HepG2 (cell line): Measurements from ENCODE around the gene NOC4L. TPM values are rescaled to one million over a fixed set of nuclear protein-coding genes. Genes with fewer than 3 reads are reported as not detected.

ENCODE experiments used
- ATAC-seq: fragments of 200-7000 bp; cut with Tn5 transposase; 3 replicates; pipeline ENCODE4 v1.9.1; 2020; ENCODE audit warnings: mild to moderate bottlenecking, moderate library complexity
- BruUV-seq: library from RNA; stranded (reverse); fragments of 400-500 nt; replicated peaks from 2 replicates; lab custom pipeline; 2021; lab: Mats Ljungman, UMichigan
- CTCF ChIA-PET: fragments of 300-600 bp; formaldehyde crosslinking; extraction: SDS; loops from one replicate; lab custom pipeline; 2021; ENCODE audit warnings: low total read pairs, inconsistent platforms, low intra/inter-chr PET ratio; lab: Yijun Ruan, JAX
- POLR2A ChIA-PET: fragments of 350-600 bp; sonication (Branson Sonifier 250); formaldehyde crosslinking; loops from one replicate; lab custom pipeline; 2020; ENCODE audit warnings: antibody characterized with exemption, inconsistent platforms; lab: Yijun Ruan, JAX
- DNase-seq: peaks from one replicate; pipeline ENCODE4 v3.0.0-alpha.2; 2015; ENCODE audit warnings: low spot score
- FAIRE-seq: peaks from 3 replicates; lab custom pipeline; 2011; peaks lifted over from hg19 to GRCh38; lab: Jason Lieb, UNC
- H2AFZ ChIP-seq: one replicate; pipeline ENCODE4 v1.6.1; 2011; ENCODE audit warnings: low read length, inconsistent platforms
- H3K27ac ChIP-seq: fragments of 300-600 bp; 3 replicates; pipeline ENCODE4 v1.8.0; 2011; ENCODE audit warnings: mixed run types, mild to moderate bottlenecking, mixed read lengths, low read length, inconsistent platforms; ENCODE audit not compliant: insufficient read depth; ENCODE audit errors: extremely low read length
- H3K27me3 ChIP-seq, 2 experiments: fragments of 200-600 bp in 1 of 2; 2 replicates in 1 of 2; 3 replicates in 1 of 2; pipeline versions ENCODE4 v1.6.0 to v1.8.0; 2011; ENCODE audit warnings: low read length in 2 of 2, mild to moderate bottlenecking in 2 of 2, moderate library complexity in 2 of 2, inconsistent platforms in 1 of 2; ENCODE audit not compliant: insufficient read depth in 2 of 2, control insufficient read depth in 1 of 2
- H3K36me3 ChIP-seq, 2 experiments: fragments of 200-600 bp in 1 of 2; replicated peaks in 1 of 2; 2 replicates in 1 of 2; 3 replicates in 1 of 2; pipeline versions ENCODE4 v1.5.1 to v1.8.0; 2011; ENCODE audit warnings: low read length in 2 of 2, inconsistent platforms in 1 of 2; ENCODE audit not compliant: insufficient read depth in 2 of 2, control insufficient read depth in 1 of 2
- H3K4me1 ChIP-seq: 2 replicates; pipeline ENCODE4 v1.5.1; 2012; ENCODE audit warnings: low read length, inconsistent platforms; ENCODE audit not compliant: insufficient read depth
- H3K4me2 ChIP-seq: 2 replicates; pipeline ENCODE4 v1.6.0; 2011; ENCODE audit warnings: low read depth, low read length, inconsistent platforms
- H3K4me3 ChIP-seq, 3 experiments: fragments of 200-600 bp in 1 of 3; sonication (generic), shearing (Covaris generic) in 1 of 3; replicated peaks in 1 of 3; 2 replicates each; pipeline ENCODE4 v1.5.1; 2011 to 2016; ENCODE audit warnings: low read length in 3 of 3, inconsistent platforms in 2 of 3, low read depth in 2 of 3, mild to moderate bottlenecking in 2 of 3, control low read depth in 1 of 3, mixed read lengths in 1 of 3; ENCODE audit not compliant: insufficient read depth in 1 of 3
- H3K79me2 ChIP-seq: one replicate; pipeline ENCODE4 v1.6.1; 2011; ENCODE audit warnings: low read length, inconsistent platforms; ENCODE audit not compliant: insufficient read depth
- H3K9ac ChIP-seq: 2 replicates; pipeline ENCODE4 v1.6.0; 2011; ENCODE audit warnings: mild to moderate bottlenecking, low read depth, low read length, inconsistent platforms; ENCODE audit not compliant: insufficient read depth
- H3K9me3 ChIP-seq: 2 replicates; pipeline ENCODE4 v1.5.1; 2012; ENCODE audit warnings: mild to moderate bottlenecking, low read length
- H4K20me1 ChIP-seq: 2 replicates; pipeline ENCODE4 v1.6.0; 2011; ENCODE audit warnings: inconsistent platforms, mild to moderate bottlenecking, low read length, moderate library complexity; ENCODE audit not compliant: insufficient read depth
- EEA1 ChIP-seq: sonication (generic); formaldehyde crosslinking; IDR thresholded peaks from 2 replicates; pipeline ENCODE4 v1.5.1; 2020; ENCODE audit warnings: mild to moderate bottlenecking, missing genetic modification reagents, borderline replicate concordance
- FIP1L1 ChIP-seq: fragments of 200-400 bp; formaldehyde crosslinking; IDR thresholded peaks from 2 replicates; pipeline ENCODE4 v1.6.1; 2018; ENCODE audit warnings: low read depth, mild to moderate bottlenecking, low read length, moderate library complexity, borderline replicate concordance; ENCODE audit not compliant: insufficient read depth
- GATAD1 ChIP-seq: IDR thresholded peaks from 2 replicates; pipeline ENCODE4 v1.6.1; 2016; ENCODE audit warnings: missing genetic modification reagents, missing compliant biosample characterization
- HES4 ChIP-seq: sonication (generic); formaldehyde crosslinking; IDR thresholded peaks from 2 replicates; pipeline ENCODE4 v1.9.0; 2021; ENCODE audit warnings: mild to moderate bottlenecking, missing genetic modification reagents, borderline replicate concordance
- PTBP1 ChIP-seq: fragments of 200-400 bp; formaldehyde crosslinking; IDR thresholded peaks from 2 replicates; pipeline ENCODE4 v1.6.1; 2018; ENCODE audit warnings: low read length, low read depth; ENCODE audit not compliant: poor library complexity, severe bottlenecking
- SRSF4 ChIP-seq: fragments of 200-400 bp; formaldehyde crosslinking; IDR thresholded peaks from one replicate; pipeline ENCODE4 v1.6.1; 2018; ENCODE audit warnings: mild to moderate bottlenecking, low read depth, low read length, moderate library complexity; ENCODE audit not compliant: poor library complexity, severe bottlenecking
- TERF1 ChIP-seq: sonication (generic); formaldehyde crosslinking; IDR thresholded peaks from 2 replicates; pipeline ENCODE4 v1.8.0; 2022; ENCODE audit warnings: mild to moderate bottlenecking, missing genetic modification reagents, moderate library complexity
- TMF1 ChIP-seq: sonication (generic); formaldehyde crosslinking; IDR thresholded peaks from 2 replicates; pipeline ENCODE4 v1.8.1; 2022; ENCODE audit warnings: low read depth, missing genetic modification reagents
- ZNF160 ChIP-seq: sonication (generic); formaldehyde crosslinking; IDR thresholded peaks from 2 replicates; pipeline ENCODE4 v1.8.0; 2022; ENCODE audit warnings: mild to moderate bottlenecking, inconsistent platforms, missing genetic modification reagents
- ZNF280B ChIP-seq: sonication (generic); formaldehyde crosslinking; IDR thresholded peaks from 2 replicates; pipeline ENCODE4 v1.5.0; 2020; ENCODE audit warnings: missing genetic modification reagents, mild to moderate bottlenecking, borderline replicate concordance
- ZNF430 ChIP-seq: sonication (generic); formaldehyde crosslinking; IDR thresholded peaks from 2 replicates; pipeline ENCODE4 v1.9.0; 2021; ENCODE audit warnings: mild to moderate bottlenecking, missing genetic modification reagents
- ZNF572 ChIP-seq: sonication (generic); formaldehyde crosslinking; IDR thresholded peaks from 2 replicates; pipeline ENCODE4 v1.5.1; 2020; ENCODE audit warnings: mild to moderate bottlenecking, missing genetic modification reagents
- ZNF609 ChIP-seq: sonication (generic); formaldehyde crosslinking; IDR thresholded peaks from 2 replicates; pipeline ENCODE4 v1.4.0; 2020; ENCODE audit warnings: mild to moderate bottlenecking, missing genetic modification reagents, borderline replicate concordance
- ZNF766 ChIP-seq: sonication (generic); formaldehyde crosslinking; IDR thresholded peaks from 2 replicates; pipeline ENCODE4 v1.5.0; 2020; ENCODE audit warnings: missing genetic modification reagents, borderline replicate concordance
- ZSCAN21 ChIP-seq: sonication (generic); formaldehyde crosslinking; IDR thresholded peaks from 2 replicates; pipeline ENCODE4 v1.8.0; 2022; ENCODE audit warnings: mild to moderate bottlenecking, missing genetic modification reagents, moderate library complexity, borderline replicate concordance
- ZZZ3 ChIP-seq: sonication (generic); formaldehyde crosslinking; IDR thresholded peaks from 2 replicates; pipeline ENCODE4 v1.4.0; 2020; ENCODE audit warnings: missing genetic modification reagents, mild to moderate bottlenecking, borderline replicate concordance
- WGBS: methylation state at CpG from one replicate; pipeline ENCODE4 v1.1.6; 2017; ENCODE audit warnings: low lambda C conversion rate; 5-methylcytosine and 5-hydroxymethylcytosine counted together
- in situ Hi-C: cut with HindIII; loops from 2 replicates; pipeline ENCODE4 v1.10.0; 2017; ENCODE audit warnings: low pct_unique_long_range_greater_than_20kb; ENCODE audit not compliant: extremely low pct_ligation_motif_present
- intact Hi-C: fragments of 100-400 bp; cut with micrococcal nuclease; formaldehyde crosslinking; loops from one replicate; pipeline ENCODE4 v1.10.0; 2022; ENCODE audit not compliant: unreplicated experiment
- polyA plus RNA-seq, 8 experiments: library from polyadenylated mRNA; depleted of rRNA in 3 of 8; stranded (reverse) in 7 of 8; unstranded in 1 of 8; fragments of >200 nt; fragmentation: Illumina TruSeq in 4 of 8; extraction: Trizol in 4 of 8; gene quantifications; 2 replicates each; pipeline versions ENCODE4 v1.2.1 to v1.2.3, GENCODE V29; 2011 to 2016; ENCODE audit warnings: low read depth in 4 of 8, missing spikeins in 1 of 8, mixed read lengths in 1 of 8; ENCODE audit not compliant: insufficient read depth in 1 of 8
- total RNA-seq, 5 experiments: library from RNA; depleted of rRNA; stranded (reverse); fragments of >200 nt; fragmentation: Illumina TruSeq; extraction: Trizol; gene quantifications; 2 replicates each; pipeline ENCODE4 v1.2.3, GENCODE V29; 2016; ENCODE audit warnings: low read depth in 1 of 5

Gene NOC4L
- total and polyA plus RNA-seq, 2 of the 13 experiments (the other 11 are each of a cell fraction or from before 2014, with no cell fraction given) = 4.3 to 14.6 TPM

GRCh38 chr12:132196873-132197390 lies 52.7 kb downstream of the NOC4L start:
- H2AFZ ChIP-seq = no peak overlapping the region
- no TSS peak for BruUV-seq
- POLR2A ChIA-PET = no interaction called here
- H3K4me1 ChIP-seq = no peaks in the 10 kb centered on the region
- DNase-seq (no peak), FAIRE-seq (no peak), ATAC-seq (no peak)
- no peaks in the 10 kb centered on the region for H3K36me3 ChIP-seq
- no peaks in the 10 kb centered on the region for H3K79me2 ChIP-seq
- peaks cover 5% of the 10 kb centered on the region; the same call in 1 of the 2 replicates for H4K20me1 ChIP-seq
- no peak overlapping the region for H3K9ac ChIP-seq
- H3K9me3 ChIP-seq = peaks cover 18% of the 10 kb centered on the region
- in situ Hi-C loops = no loop called here
- WGBS = no CpG with 5 or more reads among the region's 22 CpGs
- no peak overlapping the region for H3K27ac ChIP-seq
- no peak overlapping the region for H3K4me3 ChIP-seq
- no peak overlapping the region for H3K4me2 ChIP-seq
- no peak for TF ChIP-seq SRSF4
- no peak for TF ChIP-seq HES4 (CRISPR knock-in tag)
- no peak for TF ChIP-seq ZNF280B (CRISPR knock-in tag)
- TF ChIP-seq FIP1L1 = no peak
- TF ChIP-seq ZNF572 (CRISPR knock-in tag) = no peak
- no peak for TF ChIP-seq TERF1 (CRISPR knock-in tag)
- TF ChIP-seq ZNF160 (CRISPR knock-in tag) = no peak
- no peak for TF ChIP-seq EEA1 (CRISPR knock-in tag)
- no peak for TF ChIP-seq PTBP1
- no peak for TF ChIP-seq ZZZ3 (CRISPR knock-in tag)
- no peak for TF ChIP-seq GATAD1 (CRISPR knock-in tag)
- TF ChIP-seq TMF1 = no peak
- no peak for TF ChIP-seq ZNF430 (CRISPR knock-in tag)
- no peak for TF ChIP-seq ZSCAN21 (CRISPR knock-in tag)
- TF ChIP-seq ZNF609 (CRISPR knock-in tag) = no peak
- no peak for TF ChIP-seq ZNF766
- CTCF ChIA-PET = no interaction called here
- intact Hi-C loops = no loop called here
- peaks cover 24 to 85% of the 10 kb centered on the region in 2 experiments for H3K27me3 ChIP-seq
